B cell (primary cell): Measurements from ENCODE around the gene CCDC144A. TPM values are rescaled to one million over a fixed set of nuclear protein-coding genes. Genes with fewer than 3 reads are reported as not detected.
"Not testable (repeated sequence)": the region's sequence is repeated elsewhere in the genome, so short reads cannot be mapped to it uniquely, and the experiment has no call there.

Experiments
- ATAC-seq: fragments of 200-7000 bp; cut with Tn5 transposase; one replicate; pipeline ENCODE4 v1.10.0; 2021; ENCODE audit warnings: low read depth, mild to moderate bottlenecking, moderate number of reproducible peaks, moderate library complexity
- CTCF ChIA-PET: fragments of 350-600 bp; sonication (Branson Sonifier 250); formaldehyde crosslinking; loops from one replicate; lab custom pipeline; 2021; ENCODE audit warnings: antibody characterized with exemption, inconsistent platforms; lab: Charles Lee
- POLR2A ChIA-PET: fragments of 350-600 bp; sonication (Branson Sonifier 250); formaldehyde crosslinking; loops from one replicate; lab custom pipeline; 2021; ENCODE audit warnings: antibody characterized with exemption; lab: Charles Lee
- DNase-seq: peaks from one replicate; pipeline ENCODE4 v3.0.0; 2013
- H2AFZ ChIP-seq: 2 replicates; pipeline ENCODE4 v1.6.1; 2012; ENCODE audit warnings: mild to moderate bottlenecking, low read depth, low read length; ENCODE audit not compliant: insufficient read depth, poor library complexity, severe bottlenecking
- H3K27ac ChIP-seq, 2 donors: 1 replicate in 1 of 2; 2 replicates in 1 of 2; pipeline ENCODE4 v1.5.1; 2012 to 2013; ENCODE audit warnings: low read length in 2 of 2, mild to moderate bottlenecking in 2 of 2, moderate library complexity in 1 of 2
- H3K27me3 ChIP-seq, 4 experiments: fragments of 200-600 bp in 1 of 4; sonication (generic) in 1 of 4; replicated peaks in 1 of 4; 1 replicate in 2 of 4; 2 replicates in 2 of 4; pipeline versions ENCODE4 v1.6.1 to v1.7.0; 2013 to 2016; ENCODE audit warnings: low read length in 3 of 4, mild to moderate bottlenecking in 2 of 4, mixed read lengths in 1 of 4, moderate library complexity in 1 of 4; ENCODE audit not compliant: insufficient read depth in 4 of 4, control insufficient read depth in 3 of 4; ENCODE audit errors: control extremely low read depth in 1 of 4
- H3K36me3 ChIP-seq, 2 experiments: replicated peaks in 1 of 2; 1 replicate in 1 of 2; 2 replicates in 1 of 2; pipeline versions ENCODE4 v1.6.1 to v1.7.1; 2013; ENCODE audit warnings: low read length in 1 of 2; ENCODE audit not compliant: insufficient read depth in 2 of 2, control insufficient read depth in 1 of 2; ENCODE audit errors: control extremely low read depth in 1 of 2, extremely low read depth in 1 of 2
- H3K4me1 ChIP-seq, 2 donors: fragments of 200-600 bp in 1 of 2; sonication (generic) in 1 of 2; 1 replicate in 1 of 2; 2 replicates in 1 of 2; pipeline versions ENCODE4 v1.5.1 to v1.6.1; 2013 to 2017; ENCODE audit warnings: low read length in 2 of 2; ENCODE audit not compliant: control insufficient read depth in 2 of 2, insufficient read depth in 2 of 2
- H3K4me2 ChIP-seq: replicated peaks from 2 replicates; pipeline ENCODE3; 2012; ENCODE audit warnings: mild to moderate bottlenecking, low read depth, low read length; ENCODE audit not compliant: poor library complexity, severe bottlenecking
- H3K4me3 ChIP-seq, 5 experiments: fragments of 200-600 bp in 1 of 5; sonication (generic) in 1 of 5; 1 replicate in 3 of 5; 2 replicates in 2 of 5; pipeline versions ENCODE4 v1.5.1 to v1.7.0; 2011 to 2016; ENCODE audit warnings: low read length in 4 of 5, mild to moderate bottlenecking in 4 of 5, low read depth in 2 of 5, control low read depth in 1 of 5, moderate library complexity in 1 of 5; ENCODE audit not compliant: insufficient read depth in 1 of 5; ENCODE audit errors: control extremely low read depth in 1 of 5, extremely low read depth in 1 of 5
- H3K79me2 ChIP-seq: fragments of 200-600 bp; sonication (generic); one replicate; pipeline ENCODE4 v1.6.0; 2016; ENCODE audit warnings: low read length; ENCODE audit not compliant: control insufficient read depth, insufficient read depth
- H3K9ac ChIP-seq: fragments of 200-600 bp; sonication (generic); 2 replicates; pipeline ENCODE4 v1.6.1; 2017; ENCODE audit warnings: mild to moderate bottlenecking, low read length, moderate library complexity
- H3K9me3 ChIP-seq, 3 donors: one replicate each; pipeline versions ENCODE4 v1.6.1 to v1.7.1; 2013; ENCODE audit warnings: low read length in 2 of 3; ENCODE audit not compliant: control insufficient read depth in 2 of 3, insufficient read depth in 1 of 3; ENCODE audit errors: control extremely low read depth in 1 of 3
- H4K20me1 ChIP-seq: 2 replicates; pipeline ENCODE4 v1.6.0; 2012; ENCODE audit warnings: mild to moderate bottlenecking, low read length; ENCODE audit not compliant: insufficient read depth, control insufficient read depth, poor library complexity, severe bottlenecking
- H3K27ac Mint-ChIP-seq: one replicate; pipeline ENCODE4 v1.8.0; 2021; ENCODE audit warnings: mixed read lengths
- H3K27me3 Mint-ChIP-seq: one replicate; pipeline ENCODE4 v1.8.0; 2021; ENCODE audit warnings: mixed read lengths
- H3K4me1 Mint-ChIP-seq: one replicate; pipeline ENCODE4 v1.8.0; 2021; ENCODE audit warnings: mixed read lengths
- H3K4me3 Mint-ChIP-seq: one replicate; pipeline ENCODE4 v1.8.0; 2021; ENCODE audit warnings: mixed read lengths
- H3K9me3 Mint-ChIP-seq: one replicate; pipeline ENCODE4 v1.8.0; 2022; ENCODE audit warnings: mixed read lengths; ENCODE audit not compliant: insufficient read depth
- EZH2 ChIP-seq: IDR thresholded peaks from 2 replicates; pipeline ENCODE4 v1.6.1; 2012; ENCODE audit warnings: borderline replicate concordance, low read depth, mild to moderate bottlenecking, moderate library complexity, low read length; ENCODE audit not compliant: insufficient read depth, poor library complexity, severe bottlenecking
- WGBS: methylation state at CpG from one replicate; pipeline ENCODE4 v1.1.5; 2013; ENCODE audit warnings: missing lambda C conversion rate; ENCODE audit not compliant: insufficient coverage; 5-methylcytosine and 5-hydroxymethylcytosine counted together
- intact Hi-C: fragments of 100-400 bp; cut with micrococcal nuclease; formaldehyde crosslinking; loops from one replicate; pipeline ENCODE4 v1.10.0; 2022
- polyA plus RNA-seq: library from polyadenylated mRNA; depleted of rRNA; stranded (reverse); fragments of >200 nt; gene quantifications from 2 replicates; pipeline ENCODE4 v1.2.3, GENCODE V29; 2012
- total RNA-seq, 2 donors: library from RNA; stranded (reverse); fragments of 120-200 nt in 1 of 2; gene quantifications; 1 replicate in 1 of 2; 2 replicates in 1 of 2; pipeline versions ENCODE4 v1.2.3 to v1.2.4, GENCODE V29; 2013 to 2022
- TF ChIP-seq, protein P1 (sequence below): fragments of 200-600 bp; IDR thresholded peaks from one replicate; pipeline ENCODE4 v1.8.0; 2022; ENCODE audit warnings: antibody characterized with exemption, mild to moderate bottlenecking

Gene CCDC144A
- total and polyA plus RNA-seq, 2 donors (not counting 1 experiment from before 2014, with no cell fraction given): 4.8 TPM; not detected in 1

DNA sequence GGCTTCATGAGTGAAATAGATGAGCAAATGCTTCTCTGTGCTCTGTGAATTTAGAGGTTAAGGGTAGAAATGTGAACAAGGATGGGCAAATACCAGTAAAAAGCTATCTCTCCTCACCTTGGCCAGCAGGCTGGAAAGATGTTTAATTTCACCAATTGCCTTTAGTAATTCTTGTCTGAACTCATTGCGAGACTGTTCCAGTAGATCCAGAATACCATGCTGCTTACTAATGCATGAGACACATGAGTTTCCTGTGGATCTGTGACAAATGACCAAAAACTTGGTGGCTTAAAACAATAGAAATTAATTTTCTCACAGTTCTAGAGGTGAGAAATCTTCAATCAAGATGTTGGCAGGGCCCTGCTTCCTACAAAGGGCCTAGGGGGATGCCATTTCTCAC, 27.1 kb upstream of the CCDC144A start:
- Histone ChIP-seq H3K79me2 (no peaks in the 10 kb centered on the region), H3K9me3 (peaks cover 0 to 3% (median 0%) of the 10 kb centered on the region in 3 donors), H2AFZ (no peak overlapping the region), H3K27ac (no peak overlapping the region), H3K9ac (no peak overlapping the region), H3K4me1 (peaks cover 5 to 10% of the 10 kb centered on the region in 2 donors), H3K4me2 (no peak overlapping the region), H3K4me3 (no peak overlapping the region), H3K36me3 (no peaks in the 10 kb centered on the region), H3K27me3 (peaks cover 0 to 20% (median 10%) of the 10 kb centered on the region in 4 experiments), H4K20me1 (no peaks in the 10 kb centered on the region)
- Mint-ChIP-seq H3K9me3 (peaks cover 3% of the 10 kb centered on the region), H3K4me3 (no peak overlapping the region), H3K27me3 (peaks cover 39% of the 10 kb centered on the region), H3K27ac (no peak overlapping the region), H3K4me1 (peaks cover 10% of the 10 kb centered on the region)
- intact Hi-C loops: no loop called here
- POLR2A ChIA-PET: no interaction called here
- CTCF ChIA-PET: no interaction called here
- no peak for TF ChIP-seq EZH2
- TF ChIP-seq, protein P1, sequence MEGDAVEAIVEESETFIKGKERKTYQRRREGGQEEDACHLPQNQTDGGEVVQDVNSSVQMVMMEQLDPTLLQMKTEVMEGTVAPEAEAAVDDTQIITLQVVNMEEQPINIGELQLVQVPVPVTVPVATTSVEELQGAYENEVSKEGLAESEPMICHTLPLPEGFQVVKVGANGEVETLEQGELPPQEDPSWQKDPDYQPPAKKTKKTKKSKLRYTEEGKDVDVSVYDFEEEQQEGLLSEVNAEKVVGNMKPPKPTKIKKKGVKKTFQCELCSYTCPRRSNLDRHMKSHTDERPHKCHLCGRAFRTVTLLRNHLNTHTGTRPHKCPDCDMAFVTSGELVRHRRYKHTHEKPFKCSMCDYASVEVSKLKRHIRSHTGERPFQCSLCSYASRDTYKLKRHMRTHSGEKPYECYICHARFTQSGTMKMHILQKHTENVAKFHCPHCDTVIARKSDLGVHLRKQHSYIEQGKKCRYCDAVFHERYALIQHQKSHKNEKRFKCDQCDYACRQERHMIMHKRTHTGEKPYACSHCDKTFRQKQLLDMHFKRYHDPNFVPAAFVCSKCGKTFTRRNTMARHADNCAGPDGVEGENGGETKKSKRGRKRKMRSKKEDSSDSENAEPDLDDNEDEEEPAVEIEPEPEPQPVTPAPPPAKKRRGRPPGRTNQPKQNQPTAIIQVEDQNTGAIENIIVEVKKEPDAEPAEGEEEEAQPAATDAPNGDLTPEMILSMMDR: no peak
- DNase-seq (no peak), ATAC-seq (no peak)
- WGBS: 100% methylated on average over 1 of the region's 1 CpG

DNA sequence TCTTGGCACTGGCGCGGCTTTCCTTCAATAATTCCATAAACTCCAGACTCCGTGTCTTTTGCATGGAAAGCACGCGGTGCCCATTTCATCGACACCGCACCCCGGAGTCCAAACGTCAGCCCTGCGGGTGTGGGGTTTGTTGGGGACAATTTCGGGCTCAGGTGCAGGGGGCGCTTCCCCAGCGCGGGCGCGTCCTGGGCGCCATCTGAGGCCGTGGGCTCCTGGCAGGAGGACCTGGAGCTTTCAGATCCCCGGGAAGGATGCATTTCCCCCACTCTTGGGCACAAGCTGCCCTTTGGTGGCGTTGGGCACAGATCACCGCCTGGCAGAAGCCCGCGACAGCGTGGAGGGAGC, 23.5 kb upstream of the CCDC144A start:
- CTCF ChIA-PET, H3K9me3 Mint-ChIP-seq, H3K4me1 ChIP-seq, H3K9me3 ChIP-seq, H3K4me3 Mint-ChIP-seq, H3K4me1 Mint-ChIP-seq, H3K79me2 ChIP-seq, DNase-seq, H3K27ac Mint-ChIP-seq, intact Hi-C loops, POLR2A ChIA-PET, H4K20me1 ChIP-seq, H3K4me2 ChIP-seq, ATAC-seq, H3K27ac ChIP-seq, H3K36me3 ChIP-seq: not testable (repeated sequence)
- peaks cover 33% of the 10 kb centered on the region for H3K27me3 Mint-ChIP-seq
- H3K4me3 ChIP-seq: peak overlapping the region in 2 of 5 experiments; percentile 26 to 39
- H2AFZ ChIP-seq: peak overlapping the region; percentile 60
- peak overlapping the region; percentile 30 for H3K9ac ChIP-seq
- peaks cover 0 to 31% (median 20%) of the 10 kb centered on the region in 4 experiments for H3K27me3 ChIP-seq
- WGBS: 34% methylated on average over 17 of the region's 24 CpGs

DNA sequence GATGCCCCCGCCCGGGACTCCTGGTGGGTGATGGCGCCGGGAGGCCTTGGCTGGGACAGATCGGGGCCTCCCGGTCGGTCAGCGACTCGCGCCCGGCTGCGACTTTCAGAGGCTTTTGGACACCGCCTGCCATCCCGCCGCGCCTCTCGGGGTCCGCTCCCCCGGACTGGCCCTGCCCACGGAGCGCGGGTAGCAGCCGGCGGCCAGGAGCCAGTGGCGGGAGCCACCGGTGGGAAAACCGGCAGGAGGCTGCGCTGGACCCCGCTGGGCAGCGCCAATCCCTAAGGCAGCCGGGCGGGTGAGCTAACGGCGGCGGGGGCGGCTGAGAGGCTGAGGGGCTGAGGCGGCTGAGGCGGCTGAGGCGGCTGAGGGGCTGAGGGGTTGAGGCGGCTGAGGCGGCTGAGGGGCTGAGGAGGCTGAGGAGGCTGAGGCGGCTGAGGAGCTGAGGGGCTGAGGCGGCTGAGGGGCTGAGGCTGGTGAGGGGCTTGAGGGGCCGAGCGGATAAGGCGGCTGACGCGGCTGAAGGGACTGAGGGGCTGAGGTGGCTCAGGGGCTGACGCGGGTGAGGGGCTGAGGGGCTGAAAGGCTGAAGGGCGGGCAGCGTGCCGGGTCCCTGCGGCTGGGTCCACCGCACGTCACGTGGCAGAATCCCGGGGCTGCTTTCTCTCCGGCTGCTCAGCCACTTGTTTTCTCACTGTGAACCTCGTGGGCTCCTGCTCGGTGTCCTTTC, 23.0 kb upstream of the CCDC144A start:
- H4K20me1 ChIP-seq, intact Hi-C loops, H3K36me3 ChIP-seq, H3K27ac ChIP-seq, H3K4me1 Mint-ChIP-seq, H3K27ac Mint-ChIP-seq, ATAC-seq, H3K9me3 ChIP-seq, H3K4me1 ChIP-seq, H3K79me2 ChIP-seq, POLR2A ChIA-PET, CTCF ChIA-PET, H3K9me3 Mint-ChIP-seq: not testable (repeated sequence)
- peak overlapping the region in 2 of 5 experiments; percentile 26 to 39 for H3K4me3 ChIP-seq
- WGBS: 4% methylated on average over 48 of the region's 61 CpGs
- H3K9ac ChIP-seq: peak overlapping the region; percentile 30
- H3K27me3 ChIP-seq: peaks cover 0 to 31% (median 20%) of the 10 kb centered on the region in 4 experiments
- H2AFZ ChIP-seq: peak overlapping the region; percentile 60
- DNase-seq: peak; percentile 35
- peak overlapping the region; percentile 68 for H3K4me2 ChIP-seq
- Mint-ChIP-seq H3K4me3 (peak overlapping the region; percentile 64), H3K27me3 (peaks cover 37% of the 10 kb centered on the region)
